ENCODE results near the gene PIK3C2G. TPM values are rescaled to one million over a fixed set of nuclear protein-coding genes. Genes with fewer than 3 reads are reported as not detected.

The PIK3C2G gene
- total and polyA plus RNA-seq, 10 of the 15 experiments (the other 5 are each of a cell fraction or from before 2014, with no cell fraction given) = not detected

DNA sequence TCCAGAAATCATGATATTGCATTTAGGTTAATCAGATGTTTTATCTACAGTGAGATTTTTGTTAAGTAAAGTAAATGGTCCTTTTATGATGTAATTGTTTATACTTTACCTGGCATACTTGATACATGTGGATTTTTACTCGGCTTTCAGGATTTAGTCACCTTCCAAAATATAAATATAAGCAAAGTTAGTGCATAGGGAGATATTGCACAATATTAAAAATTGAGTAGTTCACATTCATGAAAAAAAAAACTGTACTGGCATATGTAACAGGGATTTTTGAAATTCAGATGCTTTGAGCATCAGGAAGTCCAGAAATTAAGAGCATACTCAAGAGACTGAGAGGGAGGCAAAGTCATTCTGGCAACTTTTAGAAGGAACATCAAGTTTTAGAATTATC, 303.0 kb downstream of the PIK3C2G start:
- no peak for ATAC-seq
- H3K27me3 ChIP-seq (replicated peaks in 1 of 2; ENCODE audit: control insufficient read depth in 2 of 2, insufficient read depth in 2 of 2, low read length in 1 of 2) = no peaks in the 10 kb centered on the region
- no TSS peak for BruUV-seq (replicated peaks)
- in situ Hi-C loops (cut with MboI) (no loop called here), intact Hi-C loops (cut with micrococcal nuclease; ENCODE audit: unreplicated experiment) (no loop called here)
- H3K4me2 ChIP-seq (ENCODE audit: control insufficient read depth, insufficient read depth) = no peak overlapping the region
- H3K27ac ChIP-seq (ENCODE audit: control insufficient read depth, insufficient read depth) = no peak overlapping the region
- SMC1A ChIA-PET (ENCODE audit: uncharacterized antibody, unreplicated experiment) = no interaction called here
- CTCF ChIA-PET = no interaction called here
- FAIRE-seq = no peak
- no peak for DNase-seq (ENCODE audit: low read depth, low spot score)
- POLR2A ChIA-PET = no interaction called here
- no peak overlapping the region for H2AFZ ChIP-seq (ENCODE audit: control insufficient read depth, low read depth, low read length)
- H4K20me1 ChIP-seq (ENCODE audit: control insufficient read depth, insufficient read depth) = no peaks in the 10 kb centered on the region
- no peaks in the 10 kb centered on the region for H3K79me2 ChIP-seq (ENCODE audit: control insufficient read depth, insufficient read depth, low read length)
- no peaks in the 10 kb centered on the region for H3K9me3 ChIP-seq (replicated peaks; ENCODE audit: control insufficient read depth, insufficient read depth, low read length)
- WGBS (ENCODE audit: insufficient coverage, insufficient replicate concordance, low lambda C conversion rate, missing lambda C conversion rate) = 48% methylated on average over 1 of the region's 1 CpG
- no peaks in the 10 kb centered on the region for H3K36me3 ChIP-seq (ENCODE audit: control insufficient read depth in 2 of 2, insufficient read depth in 2 of 2, low read length in 1 of 2)
- no peaks in the 10 kb centered on the region for H3K4me1 ChIP-seq (ENCODE audit: control insufficient read depth, insufficient read depth, low read length)
- RAD21 ChIA-PET (ENCODE audit: unreplicated experiment) = no interaction called here
- H3K4me3 ChIP-seq = no peak overlapping the region
- H3K9ac ChIP-seq (ENCODE audit: control insufficient read depth, insufficient read depth, low read length) = no peak overlapping the region
- TF ChIP-seq TAF1 (IDR thresholded peaks at IDR 0.05; ENCODE audit: borderline replicate concordance, low read depth, low read length) (no peak), POLR2A (IDR thresholded peaks at IDR 0.05; ENCODE audit: low read depth, low read length) (no peak), SPI1 (IDR thresholded peaks at IDR 0.05; ENCODE audit: borderline replicate concordance, insufficient read depth, low read depth, low read length) (no peak), SUZ12 (IDR thresholded peaks at IDR 0.05; ENCODE audit: unreplicated experiment) (no peak), SP1 (IDR thresholded peaks at IDR 0.05; ENCODE audit: low read depth, low read length) (no peak), CHD2 (IDR thresholded peaks at IDR 0.05; ENCODE audit: borderline replicate concordance, low read depth, low read length) (no peak), WRNIP1 (IDR thresholded peaks at IDR 0.05; ENCODE audit: borderline replicate concordance, low read depth, low read length) (no peak), LARP7 (IDR thresholded peaks at IDR 0.05) (no peak), SIN3A (IDR thresholded peaks at IDR 0.05; ENCODE audit: low read depth, low read length) (no peak), RB1 (IDR thresholded peaks at IDR 0.05; ENCODE audit: borderline replicate concordance) (no peak), PAX5 (IDR thresholded peaks at IDR 0.05; ENCODE audit: borderline replicate concordance, low read depth, low read length) (no peak), POLR2AphosphoS2 (IDR thresholded peaks at IDR 0.05; ENCODE audit: low read depth, low read length) (no peak)
- TF ChIP-seq, protein P1, sequence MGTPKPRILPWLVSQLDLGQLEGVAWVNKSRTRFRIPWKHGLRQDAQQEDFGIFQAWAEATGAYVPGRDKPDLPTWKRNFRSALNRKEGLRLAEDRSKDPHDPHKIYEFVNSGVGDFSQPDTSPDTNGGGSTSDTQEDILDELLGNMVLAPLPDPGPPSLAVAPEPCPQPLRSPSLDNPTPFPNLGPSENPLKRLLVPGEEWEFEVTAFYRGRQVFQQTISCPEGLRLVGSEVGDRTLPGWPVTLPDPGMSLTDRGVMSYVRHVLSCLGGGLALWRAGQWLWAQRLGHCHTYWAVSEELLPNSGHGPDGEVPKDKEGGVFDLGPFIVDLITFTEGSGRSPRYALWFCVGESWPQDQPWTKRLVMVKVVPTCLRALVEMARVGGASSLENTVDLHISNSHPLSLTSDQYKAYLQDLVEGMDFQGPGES (IDR thresholded peaks at IDR 0.05) = no peak
- TF ChIP-seq, protein P2, sequence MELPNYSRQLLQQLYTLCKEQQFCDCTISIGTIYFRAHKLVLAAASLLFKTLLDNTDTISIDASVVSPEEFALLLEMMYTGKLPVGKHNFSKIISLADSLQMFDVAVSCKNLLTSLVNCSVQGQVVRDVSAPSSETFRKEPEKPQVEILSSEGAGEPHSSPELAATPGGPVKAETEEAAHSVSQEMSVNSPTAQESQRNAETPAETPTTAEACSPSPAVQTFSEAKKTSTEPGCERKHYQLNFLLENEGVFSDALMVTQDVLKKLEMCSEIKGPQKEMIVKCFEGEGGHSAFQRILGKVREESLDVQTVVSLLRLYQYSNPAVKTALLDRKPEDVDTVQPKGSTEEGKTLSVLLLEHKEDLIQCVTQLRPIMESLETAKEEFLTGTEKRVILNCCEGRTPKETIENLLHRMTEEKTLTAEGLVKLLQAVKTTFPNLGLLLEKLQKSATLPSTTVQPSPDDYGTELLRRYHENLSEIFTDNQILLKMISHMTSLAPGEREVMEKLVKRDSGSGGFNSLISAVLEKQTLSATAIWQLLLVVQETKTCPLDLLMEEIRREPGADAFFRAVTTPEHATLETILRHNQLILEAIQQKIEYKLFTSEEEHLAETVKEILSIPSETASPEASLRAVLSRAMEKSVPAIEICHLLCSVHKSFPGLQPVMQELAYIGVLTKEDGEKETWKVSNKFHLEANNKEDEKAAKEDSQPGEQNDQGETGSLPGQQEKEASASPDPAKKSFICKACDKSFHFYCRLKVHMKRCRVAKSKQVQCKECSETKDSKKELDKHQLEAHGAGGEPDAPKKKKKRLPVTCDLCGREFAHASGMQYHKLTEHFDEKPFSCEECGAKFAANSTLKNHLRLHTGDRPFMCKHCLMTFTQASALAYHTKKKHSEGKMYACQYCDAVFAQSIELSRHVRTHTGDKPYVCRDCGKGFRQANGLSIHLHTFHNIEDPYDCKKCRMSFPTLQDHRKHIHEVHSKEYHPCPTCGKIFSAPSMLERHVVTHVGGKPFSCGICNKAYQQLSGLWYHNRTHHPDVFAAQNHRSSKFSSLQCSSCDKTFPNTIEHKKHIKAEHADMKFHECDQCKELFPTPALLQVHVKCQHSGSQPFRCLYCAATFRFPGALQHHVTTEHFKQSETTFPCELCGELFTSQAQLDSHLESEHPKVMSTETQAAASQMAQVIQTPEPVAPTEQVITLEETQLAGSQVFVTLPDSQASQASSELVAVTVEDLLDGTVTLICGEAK (IDR thresholded peaks at IDR 0.05; ENCODE audit: borderline replicate concordance) = no peak
- TF ChIP-seq, protein P3, sequence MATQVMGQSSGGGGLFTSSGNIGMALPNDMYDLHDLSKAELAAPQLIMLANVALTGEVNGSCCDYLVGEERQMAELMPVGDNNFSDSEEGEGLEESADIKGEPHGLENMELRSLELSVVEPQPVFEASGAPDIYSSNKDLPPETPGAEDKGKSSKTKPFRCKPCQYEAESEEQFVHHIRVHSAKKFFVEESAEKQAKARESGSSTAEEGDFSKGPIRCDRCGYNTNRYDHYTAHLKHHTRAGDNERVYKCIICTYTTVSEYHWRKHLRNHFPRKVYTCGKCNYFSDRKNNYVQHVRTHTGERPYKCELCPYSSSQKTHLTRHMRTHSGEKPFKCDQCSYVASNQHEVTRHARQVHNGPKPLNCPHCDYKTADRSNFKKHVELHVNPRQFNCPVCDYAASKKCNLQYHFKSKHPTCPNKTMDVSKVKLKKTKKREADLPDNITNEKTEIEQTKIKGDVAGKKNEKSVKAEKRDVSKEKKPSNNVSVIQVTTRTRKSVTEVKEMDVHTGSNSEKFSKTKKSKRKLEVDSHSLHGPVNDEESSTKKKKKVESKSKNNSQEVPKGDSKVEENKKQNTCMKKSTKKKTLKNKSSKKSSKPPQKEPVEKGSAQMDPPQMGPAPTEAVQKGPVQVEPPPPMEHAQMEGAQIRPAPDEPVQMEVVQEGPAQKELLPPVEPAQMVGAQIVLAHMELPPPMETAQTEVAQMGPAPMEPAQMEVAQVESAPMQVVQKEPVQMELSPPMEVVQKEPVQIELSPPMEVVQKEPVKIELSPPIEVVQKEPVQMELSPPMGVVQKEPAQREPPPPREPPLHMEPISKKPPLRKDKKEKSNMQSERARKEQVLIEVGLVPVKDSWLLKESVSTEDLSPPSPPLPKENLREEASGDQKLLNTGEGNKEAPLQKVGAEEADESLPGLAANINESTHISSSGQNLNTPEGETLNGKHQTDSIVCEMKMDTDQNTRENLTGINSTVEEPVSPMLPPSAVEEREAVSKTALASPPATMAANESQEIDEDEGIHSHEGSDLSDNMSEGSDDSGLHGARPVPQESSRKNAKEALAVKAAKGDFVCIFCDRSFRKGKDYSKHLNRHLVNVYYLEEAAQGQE (IDR thresholded peaks at IDR 0.05; ENCODE audit: low read depth, low read length) = no peak
- TF ChIP-seq, protein P4, sequence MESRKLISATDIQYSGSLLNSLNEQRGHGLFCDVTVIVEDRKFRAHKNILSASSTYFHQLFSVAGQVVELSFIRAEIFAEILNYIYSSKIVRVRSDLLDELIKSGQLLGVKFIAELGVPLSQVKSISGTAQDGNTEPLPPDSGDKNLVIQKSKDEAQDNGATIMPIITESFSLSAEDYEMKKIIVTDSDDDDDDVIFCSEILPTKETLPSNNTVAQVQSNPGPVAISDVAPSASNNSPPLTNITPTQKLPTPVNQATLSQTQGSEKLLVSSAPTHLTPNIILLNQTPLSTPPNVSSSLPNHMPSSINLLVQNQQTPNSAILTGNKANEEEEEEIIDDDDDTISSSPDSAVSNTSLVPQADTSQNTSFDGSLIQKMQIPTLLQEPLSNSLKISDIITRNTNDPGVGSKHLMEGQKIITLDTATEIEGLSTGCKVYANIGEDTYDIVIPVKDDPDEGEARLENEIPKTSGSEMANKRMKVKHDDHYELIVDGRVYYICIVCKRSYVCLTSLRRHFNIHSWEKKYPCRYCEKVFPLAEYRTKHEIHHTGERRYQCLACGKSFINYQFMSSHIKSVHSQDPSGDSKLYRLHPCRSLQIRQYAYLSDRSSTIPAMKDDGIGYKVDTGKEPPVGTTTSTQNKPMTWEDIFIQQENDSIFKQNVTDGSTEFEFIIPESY (IDR thresholded peaks at IDR 0.05) = no peak

All from GM12878 (cell line).